ENCODE results near the gene BPIFB1.

- TF ChIP-seq CTCF (IDR thresholded peaks at IDR 0.05; ENCODE audit: low read length) = no peak
- TF ChIP-seq EZH2 (IDR thresholded peaks at IDR 0.05; ENCODE audit: borderline replicate concordance, low read length) = no peak
Measured at GRCh38 chr20:33240923-33241322, 42.1 kb upstream of the BPIFB1 start.
